Stimulated activated naive B cell treated with anti-CD40 and anti-IgM and Interleukin-4, amounts not matched to agents 10 μg/mL and 1 μg/mL and 100 μg/mL, for 72 hours (primary cell): Measurements from ENCODE around the gene JCHAIN.
A peak's percentile ranks its signal among the peaks of the same experiment; 100 is the strongest.

Experiments used
- ATAC-seq, 2 donors: fragments of 150-1000 bp; cut with Tn5 transposase; replicated peaks; 2 replicates each; pipeline ENCODE4 v1.10.0; 2021; ENCODE audit warnings: moderate library complexity in 1 of 2
- DNase-seq: peaks from one replicate; pipeline ENCODE4 v3.0.0; 2021
- H3K27ac Mint-ChIP-seq: one replicate; pipeline ENCODE4 v1.8.0; 2022; ENCODE audit warnings: mild to moderate bottlenecking, mixed read lengths
- H3K27me3 Mint-ChIP-seq, 2 donors: one replicate each; pipeline ENCODE4 v1.8.0; 2022; ENCODE audit warnings: mixed read lengths in 2 of 2
- H3K36me3 Mint-ChIP-seq, 2 donors: one replicate each; pipeline ENCODE4 v1.8.0; 2022; ENCODE audit warnings: mixed read lengths in 2 of 2, mild to moderate bottlenecking in 1 of 2
- H3K4me1 Mint-ChIP-seq, 2 donors: one replicate each; pipeline ENCODE4 v1.8.0; 2022; ENCODE audit warnings: mixed read lengths in 2 of 2, mild to moderate bottlenecking in 1 of 2
- H3K4me3 Mint-ChIP-seq, 2 donors: one replicate each; pipeline ENCODE4 v1.8.0; 2022; ENCODE audit warnings: mild to moderate bottlenecking in 2 of 2, mixed read lengths in 2 of 2, moderate library complexity in 1 of 2
- H3K9me3 Mint-ChIP-seq, 2 donors: one replicate each; pipeline ENCODE4 v1.8.0; 2022; ENCODE audit warnings: mixed read lengths in 2 of 2, mild to moderate bottlenecking in 1 of 2

The JCHAIN gene

DNA sequence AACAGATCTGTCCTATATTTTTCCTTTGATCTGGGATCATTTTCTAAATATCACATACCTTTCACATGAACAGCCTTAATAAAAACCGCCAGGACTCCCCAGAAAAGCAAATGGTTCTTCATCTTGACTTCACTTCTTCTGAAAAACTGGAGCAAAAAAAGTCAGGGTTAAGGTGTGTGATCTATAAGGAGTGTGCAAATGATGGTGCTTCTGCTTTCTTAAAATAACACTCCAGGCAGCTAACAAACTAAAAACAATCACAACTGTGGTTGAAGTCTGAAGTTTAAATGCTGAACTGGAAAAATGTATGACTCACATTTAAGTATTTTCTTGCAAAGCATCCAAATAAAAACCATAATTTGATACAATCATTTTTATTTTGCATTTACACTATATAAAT lies at the start of gene JCHAIN:
TSS of gene JCHAIN (minus strand) at position 140 of the 400 bp plus-strand sequence. CDS start at position 122, 18 bp downstream.
- Mint-ChIP-seq H3K4me1 (peaks cover 14 to 51% of the 10 kb centered on the region in 2 donors), H3K4me3 (peak within 1 kb of the TSS; percentile 84 to 86), H3K9me3 (no peaks in the 10 kb centered on the region), H3K36me3 (peaks cover 6 to 7% of the 10 kb centered on the region in 2 donors), H3K27me3 (no peaks in the 10 kb centered on the region), H3K27ac (peak within 1 kb of the TSS; percentile 75)
- ATAC-seq (peak; percentile 88 to 91), DNase-seq (no peak)

DNA sequence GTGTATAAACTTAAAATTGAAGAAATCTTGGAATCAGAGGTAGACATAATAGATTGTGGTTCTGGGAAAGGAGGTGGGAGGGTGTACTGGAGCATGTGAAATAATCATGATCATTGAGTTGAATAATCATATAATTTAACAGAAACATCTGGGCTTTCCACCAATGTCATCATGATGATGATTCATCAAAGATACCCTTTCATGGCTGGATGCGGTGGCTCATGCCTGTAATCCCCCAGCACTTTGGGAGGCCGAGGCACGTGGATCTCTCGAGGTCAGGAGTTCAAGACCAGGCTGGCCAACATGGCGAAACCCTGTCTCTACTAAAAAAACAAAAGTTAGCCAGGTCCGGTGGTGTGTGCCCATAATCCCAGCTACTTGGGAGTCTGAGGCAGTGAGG lies 48.8 kb upstream of the JCHAIN start:
- peaks cover 33 to 58% of the 10 kb centered on the region in 2 donors for H3K4me1 Mint-ChIP-seq
- peak overlapping the region; percentile 77 to 80 for H3K4me3 Mint-ChIP-seq
- H3K27me3 Mint-ChIP-seq: no peaks in the 10 kb centered on the region
- peaks cover 10 to 12% of the 10 kb centered on the region in 2 donors for H3K36me3 Mint-ChIP-seq
- DNase-seq (peak; percentile 61), ATAC-seq (peak; percentile 52 to 54)
- H3K27ac Mint-ChIP-seq: peak overlapping the region; percentile 99
- H3K9me3 Mint-ChIP-seq: no peaks in the 10 kb centered on the region

DNA sequence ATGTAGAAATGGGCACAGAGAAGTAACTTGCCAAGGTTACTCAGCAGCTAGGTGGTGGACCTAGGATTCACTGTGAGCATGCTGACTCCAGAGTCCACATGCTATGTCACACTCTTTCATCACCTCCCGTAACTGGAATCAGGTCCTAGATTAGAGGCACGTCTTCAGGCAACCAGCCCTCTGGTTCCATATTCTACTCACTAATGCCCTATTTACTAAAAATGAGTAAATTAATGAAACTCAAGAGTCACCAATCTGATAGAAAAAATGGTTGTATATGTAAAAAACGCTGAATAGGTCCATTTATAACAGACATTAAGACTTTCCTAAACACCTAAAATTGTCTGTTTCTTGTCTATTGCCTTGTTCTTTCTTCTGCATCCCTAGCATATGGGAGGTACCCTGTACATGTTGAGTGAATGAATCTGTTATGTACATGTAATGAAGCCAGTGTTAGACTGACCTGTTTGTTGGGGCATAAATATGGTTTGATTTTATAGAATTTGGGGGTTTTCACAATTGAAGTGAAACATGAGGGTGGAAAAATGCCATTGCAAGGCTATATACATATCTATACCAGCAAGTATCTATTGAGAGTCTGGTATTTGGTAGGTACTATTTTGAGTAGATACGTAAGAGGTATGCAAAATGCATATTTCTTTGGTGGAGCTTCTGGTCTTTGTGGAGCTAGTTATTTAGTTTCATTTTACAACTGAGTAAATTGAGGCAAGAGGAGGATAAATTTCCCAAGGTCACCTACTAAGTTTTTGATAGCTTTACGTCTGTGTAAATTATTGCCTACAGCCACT lies 48.0 kb upstream of the JCHAIN start:
- Mint-ChIP-seq H3K36me3 (peaks cover 10 to 15% of the 10 kb centered on the region in 2 donors), H3K4me3 (peak overlapping the region; percentile 77 to 80), H3K9me3 (no peaks in the 10 kb centered on the region), H3K4me1 (peaks cover 38 to 66% of the 10 kb centered on the region in 2 donors), H3K27me3 (no peaks in the 10 kb centered on the region), H3K27ac (peak overlapping the region; percentile 99)
- DNase-seq (peak; percentile 26), ATAC-seq (peak; percentile 75 to 76)

GRCh38 chr4:70713453-70714078 lies 47.3 kb upstream of the JCHAIN start:
- DNase-seq (no peak), ATAC-seq (peak; percentile 78 to 79)
- H3K9me3 Mint-ChIP-seq: no peaks in the 10 kb centered on the region
- H3K4me3 Mint-ChIP-seq: peak overlapping the region; percentile 77 to 80
- no peaks in the 10 kb centered on the region for H3K27me3 Mint-ChIP-seq
- H3K36me3 Mint-ChIP-seq: peaks cover 11 to 15% of the 10 kb centered on the region in 2 donors
- peak overlapping the region; percentile 99 for H3K27ac Mint-ChIP-seq
- H3K4me1 Mint-ChIP-seq: peaks cover 38 to 69% of the 10 kb centered on the region in 2 donors

DNA sequence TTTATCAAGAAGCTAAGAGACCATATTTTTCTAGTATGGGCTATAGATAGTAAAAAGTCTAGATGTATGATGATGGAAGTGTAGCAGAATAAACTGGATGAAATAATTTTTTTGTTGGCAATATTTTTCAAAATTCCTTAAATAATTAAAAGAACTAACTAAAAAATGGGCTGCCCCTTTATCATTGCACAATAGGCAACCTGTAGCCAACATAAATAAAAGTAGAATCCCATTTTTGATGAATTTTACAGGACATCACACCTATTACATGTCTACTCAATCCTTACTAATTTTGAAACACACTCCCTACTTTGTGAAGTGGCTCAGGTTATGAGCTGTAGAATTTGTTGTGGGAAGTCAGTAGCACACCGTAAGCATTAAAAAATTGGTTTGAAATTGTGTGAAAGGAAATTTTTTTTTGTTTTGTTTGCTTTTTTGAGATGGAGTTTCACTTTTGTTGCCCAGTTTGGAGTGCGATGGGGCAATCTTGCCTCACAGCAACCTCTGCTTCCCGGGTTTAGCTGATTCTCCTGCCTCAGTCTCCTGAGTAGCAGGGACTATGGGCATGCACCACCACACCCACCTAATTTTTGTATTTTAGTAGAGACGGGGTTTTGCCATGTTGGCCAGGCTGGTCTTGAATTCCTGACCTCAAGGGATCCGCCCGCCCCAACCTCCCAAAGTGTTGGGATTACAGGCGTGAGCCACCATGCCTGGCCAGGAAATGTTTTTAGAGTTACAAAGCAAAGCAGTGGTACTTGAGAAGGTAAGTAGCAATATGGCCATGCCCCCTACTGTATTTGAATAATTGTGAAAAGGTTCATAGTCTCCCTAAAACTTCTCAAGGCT lies 46.5 kb upstream of the JCHAIN start:
- H3K9me3 Mint-ChIP-seq: no peaks in the 10 kb centered on the region
- peak overlapping the region; percentile 99 for H3K27ac Mint-ChIP-seq
- DNase-seq (no peak), ATAC-seq (no peak)
- H3K4me1 Mint-ChIP-seq: peaks cover 38 to 69% of the 10 kb centered on the region in 2 donors
- H3K27me3 Mint-ChIP-seq: no peaks in the 10 kb centered on the region
- H3K4me3 Mint-ChIP-seq: peak overlapping the region; percentile 59 to 80
- H3K36me3 Mint-ChIP-seq: peaks cover 11 to 15% of the 10 kb centered on the region in 2 donors

- H3K4me1 Mint-ChIP-seq: peaks cover 33 to 63% of the 10 kb centered on the region in 2 donors
- no peaks in the 10 kb centered on the region for H3K27me3 Mint-ChIP-seq
- no peak for DNase-seq
- peak overlapping the region; percentile 23 to 42 for H3K4me3 Mint-ChIP-seq
- ATAC-seq: no peak
- no peaks in the 10 kb centered on the region for H3K9me3 Mint-ChIP-seq
- H3K27ac Mint-ChIP-seq: peak overlapping the region; percentile 86
- H3K36me3 Mint-ChIP-seq: peaks cover 9 to 11% of the 10 kb centered on the region in 2 donors
These were observed 45.8 kb upstream of the JCHAIN start for GRCh38 chr4:70712150-70712549.

DNA sequence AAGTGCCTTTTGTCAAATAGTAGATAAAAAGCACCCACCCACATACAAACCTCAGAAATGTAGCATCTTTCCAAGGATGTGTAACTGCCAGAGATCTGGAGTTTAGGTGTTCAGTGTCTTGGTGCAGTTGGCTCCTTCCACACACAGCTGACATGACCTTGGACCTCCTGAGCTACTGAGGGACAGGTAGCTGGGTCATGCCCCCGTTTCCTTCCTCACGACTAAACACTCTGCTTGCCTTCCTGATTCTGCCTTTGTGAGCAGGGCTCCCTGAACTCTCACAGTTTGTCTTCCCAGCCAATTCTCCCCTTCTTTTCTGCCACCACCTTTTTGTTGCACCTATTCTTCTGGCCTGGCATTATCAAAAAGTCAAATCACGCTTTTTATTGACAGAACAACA lies 45.3 kb upstream of the JCHAIN start:
- peak overlapping the region; percentile 23 to 42 for H3K4me3 Mint-ChIP-seq
- no peaks in the 10 kb centered on the region for H3K27me3 Mint-ChIP-seq
- peaks cover 34 to 62% of the 10 kb centered on the region in 2 donors for H3K4me1 Mint-ChIP-seq
- ATAC-seq (no peak), DNase-seq (no peak)
- H3K9me3 Mint-ChIP-seq: no peaks in the 10 kb centered on the region
- H3K27ac Mint-ChIP-seq: peak overlapping the region; percentile 86
- H3K36me3 Mint-ChIP-seq: peaks cover 9 to 10% of the 10 kb centered on the region in 2 donors

GRCh38 chr4:70709611-70710205 lies 43.4 kb upstream of the JCHAIN start:
- H3K9me3 Mint-ChIP-seq: no peaks in the 10 kb centered on the region
- ATAC-seq: no peak
- no peak overlapping the region for H3K4me3 Mint-ChIP-seq
- no peak overlapping the region for H3K27ac Mint-ChIP-seq
- no peaks in the 10 kb centered on the region for H3K27me3 Mint-ChIP-seq
- peaks cover 32 to 49% of the 10 kb centered on the region in 2 donors for H3K4me1 Mint-ChIP-seq
- peaks cover 7 to 14% of the 10 kb centered on the region in 2 donors for H3K36me3 Mint-ChIP-seq
- no peak for DNase-seq

- DNase-seq (no peak), ATAC-seq (no peak)
- no peaks in the 10 kb centered on the region for H3K27me3 Mint-ChIP-seq
- H3K9me3 Mint-ChIP-seq: no peaks in the 10 kb centered on the region
- H3K4me1 Mint-ChIP-seq: peaks cover 23 to 34% of the 10 kb centered on the region in 2 donors
- H3K27ac Mint-ChIP-seq: peak overlapping the region; percentile 97
- peak overlapping the region; percentile 87 to 97 for H3K4me3 Mint-ChIP-seq
- peaks cover 4 to 8% of the 10 kb centered on the region in 2 donors for H3K36me3 Mint-ChIP-seq
These were observed 40.2 kb upstream of the JCHAIN start for GRCh38 chr4:70706516-70706915.

DNA sequence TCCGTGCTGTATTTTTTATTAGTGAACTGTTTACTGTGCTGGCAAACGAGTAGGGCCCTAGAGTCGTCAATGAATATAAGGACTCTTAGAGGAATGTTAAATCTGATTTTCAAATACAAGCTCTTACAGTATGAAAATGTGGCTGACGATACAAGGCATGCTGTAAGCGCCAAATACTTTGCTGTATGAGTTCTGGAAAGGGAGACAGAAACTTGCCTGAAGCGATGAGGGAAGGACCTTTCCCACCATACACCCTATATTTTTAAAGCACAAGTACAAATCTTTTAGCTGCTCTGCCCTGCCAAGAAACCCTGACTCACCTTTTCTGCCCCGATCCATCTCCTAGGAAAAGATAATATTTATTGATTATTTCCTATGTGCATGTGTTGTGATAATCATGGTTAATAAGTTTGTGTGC lies 39.7 kb upstream of the JCHAIN start:
- Mint-ChIP-seq H3K27ac (peak overlapping the region; percentile 97), H3K4me3 (peak overlapping the region; percentile 87 to 97), H3K27me3 (no peaks in the 10 kb centered on the region), H3K36me3 (peaks cover 4 to 8% of the 10 kb centered on the region in 2 donors), H3K9me3 (no peaks in the 10 kb centered on the region), H3K4me1 (peaks cover 23 to 31% of the 10 kb centered on the region in 2 donors)
- ATAC-seq (peak in 1 of 2 donors; percentile 1), DNase-seq (no peak)

- Mint-ChIP-seq H3K27me3 (no peaks in the 10 kb centered on the region), H3K4me3 (peak overlapping the region; percentile 87 to 97), H3K4me1 (peaks cover 23 to 31% of the 10 kb centered on the region in 2 donors), H3K27ac (peak overlapping the region; percentile 97), H3K9me3 (no peaks in the 10 kb centered on the region), H3K36me3 (peaks cover 4 to 8% of the 10 kb centered on the region in 2 donors)
- ATAC-seq (peak; percentile 72 to 79), DNase-seq (peak; percentile 74)
These were observed 39.1 kb upstream of the JCHAIN start for GRCh38 chr4:70705183-70706043.

GRCh38 chr4:70704931-70705182 lies 38.5 kb upstream of the JCHAIN start:
- Mint-ChIP-seq H3K36me3 (peaks cover 4 to 8% of the 10 kb centered on the region in 2 donors), H3K27ac (peak overlapping the region; percentile 79), H3K27me3 (no peaks in the 10 kb centered on the region), H3K4me1 (peaks cover 22 to 28% of the 10 kb centered on the region in 2 donors), H3K9me3 (no peaks in the 10 kb centered on the region), H3K4me3 (peak overlapping the region; percentile 87 to 97)
- ATAC-seq (no peak), DNase-seq (no peak)
